ENCODE data around the gene BAK1. TPM values are rescaled to one million over a fixed set of nuclear protein-coding genes. Genes with fewer than 3 reads are reported as not detected.

Gene BAK1
- polyA plus RNA-seq, 3 donors = 27.8 to 41.5 (median 34.0) TPM

- H3K4me1 Mint-ChIP-seq = peaks cover 41% of the 10 kb centered on the region
- peak overlapping the region in 6 of 7 donors; percentile 59 to 88 (median 80) for H3K27ac Mint-ChIP-seq
- Histone ChIP-seq H3K9me3 (replicated peaks in 1 of 2; ENCODE audit: control insufficient read depth in 1 of 2, insufficient read depth in 1 of 2, low read length in 2 of 2) (no peaks in the 10 kb centered on the region), H3K27me3 (ENCODE audit: control insufficient read depth in 2 of 2, insufficient read depth in 2 of 2, low read length in 2 of 2) (peaks cover 3 to 31% of the 10 kb centered on the region in 2 donors), H3K4me3 (replicated peaks in 1 of 3; ENCODE audit: low read depth in 2 of 3, low read length in 3 of 3) (peak overlapping the region; percentile 51 to 96 (median 67)), H3K36me3 (replicated peaks in 1 of 2; ENCODE audit: control insufficient read depth in 1 of 2, insufficient read depth in 2 of 2, low read length in 2 of 2) (no peaks in the 10 kb centered on the region), H3K4me2 (replicated peaks; ENCODE audit: extremely low read depth, low read length, poor library complexity, severe bottlenecking) (peak overlapping the region; percentile 99), H2AFZ (ENCODE audit: insufficient read depth, low read depth, low read length, poor library complexity, severe bottlenecking) (peak overlapping the region; percentile 93), H3K9ac (ENCODE audit: insufficient read depth, low read length, poor library complexity, severe bottlenecking) (peak overlapping the region; percentile 72), H3K27ac (ENCODE audit: low read depth in 1 of 2, low read length in 2 of 2) (peak overlapping the region in 1 of 2 donors; percentile 55), H3K4me1 (ENCODE audit: control insufficient read depth in 1 of 2, insufficient read depth in 2 of 2, low read length in 2 of 2) (peaks cover 14 to 32% of the 10 kb centered on the region in 2 donors), H3K79me2 (ENCODE audit: insufficient read depth, low read length) (no peaks in the 10 kb centered on the region), H4K20me1 (ENCODE audit: insufficient read depth, low read length) (no peaks in the 10 kb centered on the region)
- H3K9me3 Mint-ChIP-seq = peaks cover 0 to 4% (median 2%) of the 10 kb centered on the region in 7 donors
- peak overlapping the region; percentile 99 for H3K4me3 Mint-ChIP-seq
- under 1% methylated on average over 22 of the region's 29 CpGs for WGBS (ENCODE audit: insufficient coverage)
- intact Hi-C loops (cut with micrococcal nuclease) = no loop called here
- H3K36me3 Mint-ChIP-seq = peaks cover 2 to 7% of the 10 kb centered on the region in 2 donors
- no peak for TF ChIP-seq CTCF (IDR thresholded peaks at IDR 0.05)
- no peak for DNase-seq
- peaks cover 19 to 47% (median 19%) of the 10 kb centered on the region in 3 donors for H3K27me3 Mint-ChIP-seq (ENCODE audit: low read depth in 3 of 3)
These were observed 40.2 kb upstream of the BAK1 start for GRCh38 chr6:33620158-33620855.

GRCh38 chr6:33619166-33619840 is 39.2 kb upstream of the BAK1 start:
- Histone ChIP-seq H3K4me3 (replicated peaks in 1 of 3; ENCODE audit: low read depth in 2 of 3, low read length in 3 of 3) (peak overlapping the region in 1 of 3 experiments; percentile 96), H3K27me3 (ENCODE audit: control insufficient read depth in 2 of 2, insufficient read depth in 2 of 2, low read length in 2 of 2) (peaks cover 3 to 31% of the 10 kb centered on the region in 2 donors), H3K27ac (ENCODE audit: low read depth in 1 of 2, low read length in 2 of 2) (no peak overlapping the region), H3K4me2 (replicated peaks; ENCODE audit: extremely low read depth, low read length, poor library complexity, severe bottlenecking) (peak overlapping the region; percentile 99), H3K79me2 (ENCODE audit: insufficient read depth, low read length) (no peaks in the 10 kb centered on the region), H4K20me1 (ENCODE audit: insufficient read depth, low read length) (no peaks in the 10 kb centered on the region), H2AFZ (ENCODE audit: insufficient read depth, low read depth, low read length, poor library complexity, severe bottlenecking) (no peak overlapping the region), H3K36me3 (replicated peaks in 1 of 2; ENCODE audit: control insufficient read depth in 1 of 2, insufficient read depth in 2 of 2, low read length in 2 of 2) (no peaks in the 10 kb centered on the region), H3K4me1 (ENCODE audit: control insufficient read depth in 1 of 2, insufficient read depth in 2 of 2, low read length in 2 of 2) (peaks cover 14 to 32% of the 10 kb centered on the region in 2 donors), H3K9ac (ENCODE audit: insufficient read depth, low read length, poor library complexity, severe bottlenecking) (no peak overlapping the region), H3K9me3 (replicated peaks in 1 of 2; ENCODE audit: control insufficient read depth in 1 of 2, insufficient read depth in 1 of 2, low read length in 2 of 2) (no peaks in the 10 kb centered on the region)
- intact Hi-C loops (cut with micrococcal nuclease) = no loop called here
- 86% methylated on average over 1 of the region's 5 CpGs for WGBS (ENCODE audit: insufficient coverage)
- Mint-ChIP-seq H3K27me3 (ENCODE audit: low read depth in 3 of 3) (peaks cover 16 to 47% (median 19%) of the 10 kb centered on the region in 3 donors), H3K36me3 (peaks cover 2 to 4% of the 10 kb centered on the region in 2 donors), H3K4me3 (peak overlapping the region; percentile 99), H3K9me3 (peaks cover 0 to 4% (median 2%) of the 10 kb centered on the region in 7 donors), H3K4me1 (peaks cover 41% of the 10 kb centered on the region), H3K27ac (no peak overlapping the region)
- DNase-seq = no peak
- no peak for TF ChIP-seq CTCF (IDR thresholded peaks at IDR 0.05)
